ENCODE measurements around the gene KIRREL2.
"Not testable (repeated sequence)": the region's sequence is repeated elsewhere in the genome, so short reads cannot be mapped to it uniquely, and the experiment has no call there.

The KIRREL2 gene

DNA sequence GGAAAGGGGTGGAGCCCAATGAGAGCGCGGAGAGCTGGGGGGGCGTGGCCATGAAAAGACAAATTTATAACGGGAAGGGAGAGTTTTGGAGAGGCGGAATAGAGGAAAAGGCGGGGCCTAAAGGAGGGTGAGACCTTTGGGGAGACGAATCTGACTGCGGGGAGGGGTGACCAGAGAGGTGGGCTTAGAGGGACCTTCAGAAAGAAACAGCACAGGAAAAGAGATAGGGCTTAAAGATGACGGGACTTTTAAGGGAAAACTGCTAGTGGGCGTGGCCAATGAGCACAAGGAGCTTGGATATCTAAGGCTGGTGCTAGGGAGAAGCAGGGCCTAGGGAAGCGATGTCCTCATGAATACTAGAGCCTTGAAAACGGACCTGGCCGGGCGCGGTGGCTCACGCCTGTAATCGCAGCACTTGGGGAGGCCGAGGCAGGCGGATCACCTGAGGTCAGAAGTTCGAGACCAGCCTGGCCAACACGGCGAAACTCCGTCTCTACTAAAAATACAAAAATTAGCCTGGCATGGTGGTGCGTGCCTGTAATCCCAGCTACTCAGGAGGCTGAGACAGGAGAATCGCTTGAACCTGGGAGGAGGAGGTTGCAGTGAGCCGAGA lies 13.5 kb downstream of the KIRREL2 start:
- DNase-seq = not testable (repeated sequence)

DNA sequence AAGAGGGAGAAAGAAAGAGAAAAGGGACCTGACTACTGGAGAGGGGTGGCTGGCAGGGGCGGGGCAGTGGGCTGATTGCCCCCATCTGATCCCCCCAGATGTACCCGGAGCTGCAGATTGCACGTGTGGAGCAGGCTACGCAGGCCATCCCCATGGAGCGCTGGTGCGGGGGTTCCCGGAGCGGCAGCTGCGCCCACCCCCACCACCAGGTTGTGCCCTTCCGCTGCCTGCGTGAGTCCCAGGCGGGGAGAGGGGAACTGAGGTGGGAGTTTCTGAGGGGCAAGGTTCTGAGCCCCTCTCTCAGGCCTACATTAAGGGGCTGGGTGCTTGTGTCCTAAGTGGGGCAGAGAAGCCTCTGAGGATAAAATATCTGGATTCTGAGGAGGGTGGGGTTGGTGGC lies 14.1 kb downstream of the KIRREL2 start:
- DNase-seq = no peak

DNA sequence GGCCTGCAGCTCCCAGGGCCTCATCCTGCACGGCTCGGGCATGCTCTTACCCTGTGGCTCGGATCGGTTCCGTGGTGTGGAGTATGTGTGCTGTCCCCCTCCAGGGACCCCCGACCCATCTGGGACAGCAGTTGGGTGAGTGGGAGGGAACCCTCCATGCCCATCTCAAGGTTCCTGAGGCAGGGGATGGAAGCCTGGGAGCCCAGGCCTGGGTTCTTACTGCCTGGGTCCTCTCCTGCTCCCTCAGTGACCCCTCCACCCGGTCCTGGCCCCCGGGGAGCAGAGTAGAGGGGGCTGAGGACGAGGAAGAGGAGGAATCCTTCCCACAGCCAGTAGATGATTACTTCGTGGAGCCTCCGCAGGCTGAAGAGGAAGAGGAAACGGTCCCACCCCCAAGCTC lies 14.9 kb downstream of the KIRREL2 start:
- DNase-seq = no peak

DNA sequence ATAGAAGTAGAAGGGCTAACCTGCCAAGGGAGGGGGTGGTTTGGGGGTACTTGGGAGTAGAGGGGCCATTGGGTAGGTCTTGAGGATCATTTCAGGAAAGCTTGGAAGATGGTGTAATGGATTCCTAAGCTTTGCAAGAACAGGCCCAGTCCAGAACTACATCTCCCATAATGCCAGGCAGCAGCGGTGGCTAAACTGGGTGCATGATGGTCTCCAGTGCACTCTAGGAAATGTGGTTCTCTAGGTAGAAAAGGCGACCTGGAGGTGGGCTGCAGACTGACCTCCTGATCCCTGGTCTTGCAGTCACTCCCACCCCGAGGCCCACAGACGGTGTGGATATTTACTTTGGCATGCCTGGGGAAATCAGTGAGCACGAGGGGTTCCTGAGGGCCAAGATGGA lies 15.5 kb downstream of the KIRREL2 start:
- DNase-seq = no peak

DNA sequence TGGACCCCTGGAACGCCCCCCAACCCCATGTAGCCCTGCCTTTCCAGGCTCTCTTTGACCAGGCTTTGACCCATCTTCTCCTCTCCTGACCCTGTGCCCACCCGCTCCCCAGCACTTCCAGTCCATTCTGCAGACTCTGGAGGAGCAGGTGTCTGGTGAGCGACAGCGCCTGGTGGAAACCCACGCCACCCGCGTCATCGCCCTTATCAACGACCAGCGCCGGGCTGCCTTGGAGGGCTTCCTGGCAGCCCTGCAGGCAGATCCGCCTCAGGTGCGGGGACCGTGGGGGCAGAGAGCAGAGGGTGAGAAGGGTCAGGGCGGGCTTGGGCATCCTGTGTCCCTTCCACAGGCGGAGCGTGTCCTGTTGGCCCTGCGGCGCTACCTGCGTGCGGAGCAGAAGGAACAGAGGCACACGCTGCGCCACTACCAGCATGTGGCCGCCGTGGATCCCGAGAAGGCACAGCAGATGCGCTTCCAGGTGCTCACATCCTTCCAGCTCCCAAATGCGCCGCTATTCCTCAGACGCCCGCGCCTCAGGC lies 17.8 kb downstream of the KIRREL2 start:
- no peak for DNase-seq

DNA sequence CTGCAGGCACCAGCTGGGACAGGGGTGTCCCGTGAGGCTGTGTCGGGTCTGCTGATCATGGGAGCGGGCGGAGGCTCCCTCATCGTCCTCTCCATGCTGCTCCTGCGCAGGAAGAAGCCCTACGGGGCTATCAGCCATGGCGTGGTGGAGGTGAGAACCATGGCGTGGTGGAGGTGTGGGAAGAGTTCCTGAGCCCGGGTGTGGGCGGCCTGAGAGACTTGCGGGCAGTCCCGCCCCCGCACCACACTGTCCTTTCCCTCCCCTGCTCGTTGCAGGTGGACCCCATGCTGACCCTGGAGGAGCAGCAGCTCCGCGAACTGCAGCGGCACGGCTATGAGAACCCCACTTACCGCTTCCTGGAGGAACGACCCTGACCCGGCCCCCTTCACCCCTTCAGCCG lies 22.4 kb downstream of the KIRREL2 start:
- no peak for DNase-seq

DNA sequence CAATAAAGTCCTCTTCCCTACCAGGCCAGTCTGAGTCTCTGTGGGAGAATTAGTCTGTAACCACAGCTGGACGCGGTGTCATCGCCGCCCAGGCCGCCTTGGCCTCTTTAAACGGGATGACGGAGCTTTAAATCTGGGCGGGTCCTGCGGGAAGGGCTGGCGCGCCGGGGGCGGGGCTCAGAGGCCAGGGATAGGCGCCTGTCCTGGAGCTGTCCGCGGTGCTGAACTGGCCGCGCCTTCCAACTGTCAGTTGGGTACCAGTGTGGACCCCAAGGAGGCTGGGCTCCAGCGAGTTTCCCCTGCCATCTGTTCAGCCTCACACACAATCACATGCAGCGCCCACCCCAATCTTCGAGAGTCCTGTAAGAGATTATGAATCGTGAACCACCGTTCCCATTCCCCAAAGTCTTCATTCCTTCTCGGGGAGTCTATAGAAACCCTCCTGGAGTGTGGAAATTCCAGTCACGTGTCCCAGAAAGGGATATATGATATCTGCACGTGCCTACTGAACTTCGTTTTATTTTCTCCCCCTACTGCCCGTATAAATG lies 23.1 kb downstream of the KIRREL2 start:
- no peak for DNase-seq

DNA sequence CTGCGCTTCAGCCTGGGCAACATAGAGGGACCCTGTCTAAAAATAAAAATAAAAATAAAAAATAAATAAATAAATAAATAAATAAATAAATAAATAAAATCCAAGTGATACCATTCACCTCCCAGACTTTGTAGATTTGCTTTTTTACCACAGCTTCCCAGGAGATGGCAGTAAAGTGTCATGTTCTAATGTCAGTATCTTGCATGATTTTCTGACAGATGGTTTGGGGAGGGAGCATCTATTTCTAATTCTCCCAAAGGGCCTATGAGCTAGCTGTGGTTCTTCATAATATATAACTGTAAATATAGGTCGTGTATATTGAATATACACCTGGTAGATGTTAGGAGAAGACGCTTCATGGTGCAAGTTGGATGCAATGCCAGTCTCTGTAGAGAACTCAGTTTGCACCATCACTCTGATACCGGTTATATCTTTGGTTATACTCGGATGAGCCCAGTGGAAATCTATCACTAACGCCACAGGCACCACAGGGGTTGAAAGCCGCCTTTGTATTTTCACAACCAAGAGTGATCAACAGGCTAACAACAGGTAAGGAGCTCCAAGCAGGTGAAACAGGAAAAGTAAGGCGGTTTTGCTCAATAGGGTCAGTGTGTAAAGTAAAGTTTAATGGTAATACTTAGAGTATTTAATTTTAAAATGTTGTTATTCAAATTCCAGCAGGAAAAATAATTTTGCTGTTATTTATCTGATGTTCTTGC lies 25.6 kb downstream of the KIRREL2 start:
- peak; percentile 92 for DNase-seq

DNA sequence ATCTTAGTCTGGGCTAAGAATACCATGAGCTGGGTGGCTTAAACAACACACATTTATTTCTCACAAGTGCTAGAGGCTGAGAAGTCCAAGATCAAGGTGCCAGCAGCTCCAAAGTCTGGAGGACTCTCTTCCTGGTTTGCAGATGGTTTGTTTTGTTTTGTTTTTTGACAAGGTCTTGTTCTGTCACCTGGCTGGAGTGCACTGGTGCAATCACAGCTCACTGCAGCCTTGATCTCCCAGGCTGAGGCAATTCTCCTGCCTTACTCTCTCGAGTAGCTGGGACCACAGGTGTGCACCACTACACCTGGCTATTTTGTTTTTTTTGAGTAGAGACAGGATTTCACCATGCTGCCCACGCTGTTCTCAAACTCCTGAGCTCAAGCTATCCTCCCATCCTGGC lies 27.2 kb downstream of the KIRREL2 start:
- no peak for DNase-seq

DNA sequence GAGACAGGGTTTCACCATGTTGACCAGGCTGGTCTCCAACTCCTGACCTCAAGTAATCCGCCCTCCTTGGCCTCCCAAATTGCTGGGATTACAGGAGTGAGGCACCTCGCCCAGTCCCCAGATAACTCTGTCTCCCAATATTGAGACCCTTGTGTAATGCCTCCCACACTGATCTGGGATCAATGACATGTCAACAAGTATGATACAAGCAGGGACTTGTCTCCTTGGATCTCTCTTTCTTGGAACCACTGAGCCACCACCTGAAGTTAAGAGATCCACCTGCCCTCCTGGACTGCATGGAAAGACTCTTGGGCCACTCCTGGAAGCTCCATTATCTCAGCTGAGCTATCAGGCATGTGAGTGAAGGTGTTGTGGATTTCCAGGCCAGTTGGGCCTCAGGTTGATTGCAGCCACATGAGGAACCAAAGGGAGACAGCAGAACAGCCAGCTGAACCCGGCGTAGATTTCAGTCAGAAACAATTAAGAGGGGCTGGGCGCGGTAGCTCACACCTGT lies 28.6 kb downstream of the KIRREL2 start:
- DNase-seq = no peak

DNA sequence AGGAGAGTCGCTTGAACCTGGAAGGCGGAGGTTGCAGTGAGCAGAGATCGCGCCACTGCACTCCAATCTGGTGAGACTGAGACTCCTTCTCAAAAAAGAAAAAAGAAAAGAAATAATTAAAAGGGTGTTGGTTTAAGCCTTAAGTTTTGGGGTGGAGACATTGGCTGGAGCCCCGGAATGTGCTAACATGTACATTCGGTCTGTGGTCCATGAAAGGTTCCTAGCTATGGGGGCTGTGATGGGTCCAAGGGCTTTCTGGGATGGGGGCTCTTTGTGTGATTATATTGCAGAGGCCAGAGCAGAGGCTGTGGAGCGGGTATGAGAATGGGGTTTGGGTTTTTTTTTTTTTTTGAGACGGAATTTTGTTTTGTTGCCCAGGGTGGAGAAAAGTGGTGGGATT lies 29.2 kb downstream of the KIRREL2 start:
- DNase-seq = no peak

DNA sequence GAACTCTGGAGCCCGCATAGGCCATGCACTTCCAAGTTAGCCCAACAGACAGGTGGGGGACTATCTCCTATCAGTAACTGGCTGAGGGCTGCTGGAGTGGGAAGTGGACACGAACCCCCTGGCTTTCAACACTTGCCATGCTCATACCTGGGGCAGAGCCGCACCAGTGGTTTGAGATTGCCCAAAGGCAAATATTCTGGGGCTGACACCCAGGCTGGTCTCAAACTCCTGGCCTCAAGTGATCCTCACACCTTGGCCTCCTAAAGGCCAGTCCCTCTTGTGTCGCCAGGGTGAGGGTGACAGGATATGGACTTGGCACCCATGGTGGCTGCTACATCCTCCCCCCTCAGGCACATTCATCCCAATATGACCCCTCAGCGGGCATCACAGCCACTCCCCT lies 30.5 kb downstream of the KIRREL2 start:
- no peak for DNase-seq

DNA sequence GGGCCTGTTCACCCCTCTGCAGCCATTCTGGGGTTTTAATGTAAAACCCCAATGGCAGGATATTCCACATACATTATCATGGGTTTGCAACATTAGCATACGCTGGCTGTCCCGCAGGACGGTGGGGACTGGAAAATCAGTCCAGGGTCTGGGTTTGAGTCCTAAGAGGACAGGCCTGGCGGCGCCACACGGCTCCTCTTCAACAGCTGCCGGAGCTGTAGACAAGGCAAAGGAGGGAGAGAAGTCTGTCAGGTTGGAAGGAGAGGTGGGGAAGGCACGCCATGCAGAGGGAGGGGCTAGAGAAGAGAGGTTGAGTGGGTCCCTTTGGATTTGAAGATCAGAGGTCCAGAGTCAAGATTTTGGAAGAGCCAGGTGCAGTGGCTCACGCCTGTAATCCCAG lies 31.7 kb downstream of the KIRREL2 start:
- DNase-seq = no peak

DNA sequence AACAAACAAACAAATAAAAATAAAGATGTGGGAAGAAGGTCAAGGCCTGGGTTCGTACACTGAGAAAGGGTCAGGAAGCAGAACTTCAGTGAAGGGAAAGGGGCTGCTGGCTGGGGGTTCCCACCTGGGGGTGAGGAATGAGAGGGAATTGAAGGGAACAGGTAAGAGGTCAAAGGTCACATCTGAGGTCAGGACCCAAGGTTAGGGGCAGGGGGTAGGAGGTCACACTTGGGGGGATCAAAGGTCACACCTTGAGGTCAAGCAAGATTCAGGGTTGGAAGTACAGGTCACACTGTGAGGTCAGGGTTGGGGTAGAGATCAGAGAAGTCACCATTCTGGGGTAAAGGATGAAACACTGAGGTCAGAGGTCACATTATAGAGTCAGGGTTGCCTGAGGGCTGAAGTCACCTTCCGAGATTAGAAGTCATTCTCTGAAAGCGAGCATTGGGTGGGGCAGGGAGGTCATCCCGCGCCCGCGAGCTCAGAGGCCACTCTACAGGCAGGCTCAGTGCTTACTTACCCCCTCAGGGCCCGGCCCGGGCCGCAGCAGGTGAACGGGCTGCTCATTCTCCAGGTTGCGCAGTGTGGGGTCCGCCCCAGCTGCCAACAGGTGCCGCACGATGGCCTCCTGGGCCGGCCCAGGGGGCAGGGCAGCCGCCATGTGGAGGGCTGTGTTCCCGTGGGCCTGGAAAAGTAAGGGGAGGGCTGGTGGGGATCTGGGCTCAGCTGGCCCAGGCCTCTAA lies 32.8 kb downstream of the KIRREL2 start:
- no peak for DNase-seq

DNA sequence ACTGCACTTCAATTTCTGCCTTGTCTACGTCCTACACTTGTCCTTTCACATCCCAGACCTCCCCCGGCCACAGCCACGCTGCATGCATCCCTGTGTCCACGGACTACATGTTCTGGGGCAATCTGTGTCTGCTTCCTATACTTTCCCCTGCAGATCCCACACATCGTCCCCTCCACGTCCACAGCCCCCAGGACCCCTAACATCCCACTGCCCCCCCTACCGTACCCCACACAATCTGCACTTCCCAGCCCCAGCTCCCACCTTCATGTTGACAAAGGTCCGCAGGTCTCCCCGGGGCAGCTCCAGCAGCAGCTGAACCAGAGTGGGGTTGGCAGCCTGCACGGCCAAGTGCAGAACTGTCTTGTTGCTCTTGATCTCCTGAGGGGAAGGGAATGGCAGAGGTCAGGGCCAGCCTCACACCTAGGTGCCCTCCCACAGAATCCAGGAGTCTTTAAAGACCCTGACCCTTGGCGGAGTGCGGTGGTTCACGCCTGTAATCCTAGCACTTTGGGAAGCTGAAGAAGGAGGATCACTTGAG lies 33.5 kb downstream of the KIRREL2 start:
- no peak for DNase-seq

DNA sequence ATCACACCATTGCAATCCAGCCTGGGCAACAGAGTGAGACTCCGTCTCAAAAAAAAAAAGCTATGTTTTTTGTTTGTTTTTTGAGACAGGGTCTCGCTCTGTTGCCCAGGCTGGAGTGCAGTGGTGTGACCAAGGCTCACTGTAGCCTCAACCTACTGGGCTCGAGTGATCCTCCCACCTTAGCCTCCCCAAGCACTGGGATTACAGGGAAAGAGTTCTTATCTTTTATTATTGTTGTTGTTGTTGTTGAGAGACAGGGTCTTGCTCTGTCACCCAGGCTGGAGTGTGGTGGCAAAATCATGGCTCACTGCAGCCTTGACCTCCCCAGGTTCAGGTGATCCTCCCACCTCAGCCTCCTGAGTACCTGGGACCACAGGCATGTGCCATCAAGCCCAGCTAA lies 35.1 kb downstream of the KIRREL2 start:
- DNase-seq = not testable (repeated sequence)

DNA sequence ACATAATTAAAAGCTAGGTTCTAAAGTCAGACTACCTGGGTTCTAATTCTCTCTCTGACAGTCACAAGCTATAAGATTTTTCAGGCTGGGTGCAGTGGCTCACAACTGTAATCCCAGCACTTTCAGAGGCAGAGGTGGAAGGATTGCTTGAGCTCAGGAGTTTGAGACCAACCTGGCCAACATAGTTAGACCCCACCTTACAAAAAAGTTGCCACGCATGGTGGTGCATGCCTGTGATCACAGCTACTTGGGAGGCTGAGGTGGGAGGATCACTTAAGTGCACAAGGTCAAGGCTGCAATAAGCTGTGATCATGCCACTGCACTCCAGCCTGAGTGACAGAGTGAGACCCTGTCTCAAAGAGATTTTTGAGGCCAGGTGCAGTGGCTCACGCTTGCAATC lies 37.6 kb downstream of the KIRREL2 start:
- no peak for DNase-seq

DNA sequence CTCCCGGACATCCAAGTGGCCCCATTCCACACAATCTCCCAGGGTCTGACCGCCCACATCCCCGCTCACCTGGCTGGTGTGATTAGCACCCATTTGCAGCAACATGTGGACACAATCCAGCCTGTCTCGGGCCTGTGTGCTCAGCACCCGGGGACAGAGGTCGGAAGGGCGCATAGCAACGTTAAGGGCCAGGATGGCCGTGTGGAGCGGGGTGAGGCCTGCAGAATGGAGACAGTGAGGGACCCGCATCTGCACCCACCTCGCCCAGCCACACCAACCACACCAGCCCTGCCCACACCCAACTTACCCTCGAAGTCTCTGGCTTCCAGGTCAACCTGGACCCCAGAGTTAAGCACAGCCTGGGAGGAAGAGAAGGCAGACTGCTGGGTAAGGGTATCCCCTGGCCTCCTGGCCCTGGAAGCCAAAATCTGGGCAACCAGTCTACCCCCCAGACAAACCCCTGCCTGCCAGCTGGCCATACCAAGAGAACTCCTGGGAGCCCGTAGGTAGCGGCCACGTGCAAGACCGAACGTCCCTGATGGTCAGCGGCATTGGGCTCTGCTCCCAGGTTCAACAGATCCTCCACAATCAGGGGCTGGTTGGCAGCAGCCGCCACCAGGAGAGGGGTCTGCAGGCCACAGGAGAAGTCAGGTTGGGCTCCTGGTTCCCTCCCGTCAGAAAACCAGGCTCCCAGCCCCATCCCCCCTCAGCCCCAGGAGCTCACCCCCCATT lies 39.4 kb downstream of the KIRREL2 start:
- DNase-seq = no peak

DNA sequence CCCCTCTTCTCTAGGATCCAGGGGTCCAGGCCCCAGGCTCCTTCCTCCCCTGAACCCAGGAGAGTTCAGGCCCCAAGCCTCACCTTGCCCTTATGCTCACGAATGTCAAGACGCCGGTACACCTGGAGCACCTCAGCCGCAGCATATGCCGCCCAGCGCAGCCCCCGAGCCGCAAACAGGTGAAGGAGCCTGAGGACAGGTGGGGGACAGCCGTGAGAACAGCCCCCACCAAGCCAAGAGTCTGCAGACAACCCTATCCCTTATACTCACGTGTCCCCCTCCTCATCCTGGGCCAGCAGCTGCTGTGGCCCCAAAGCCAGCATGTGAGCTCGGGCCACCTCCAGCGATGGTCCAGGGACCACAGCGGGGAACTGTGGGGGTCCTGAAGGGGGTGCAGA lies 39.9 kb downstream of the KIRREL2 start:
- DNase-seq = no peak

DNA sequence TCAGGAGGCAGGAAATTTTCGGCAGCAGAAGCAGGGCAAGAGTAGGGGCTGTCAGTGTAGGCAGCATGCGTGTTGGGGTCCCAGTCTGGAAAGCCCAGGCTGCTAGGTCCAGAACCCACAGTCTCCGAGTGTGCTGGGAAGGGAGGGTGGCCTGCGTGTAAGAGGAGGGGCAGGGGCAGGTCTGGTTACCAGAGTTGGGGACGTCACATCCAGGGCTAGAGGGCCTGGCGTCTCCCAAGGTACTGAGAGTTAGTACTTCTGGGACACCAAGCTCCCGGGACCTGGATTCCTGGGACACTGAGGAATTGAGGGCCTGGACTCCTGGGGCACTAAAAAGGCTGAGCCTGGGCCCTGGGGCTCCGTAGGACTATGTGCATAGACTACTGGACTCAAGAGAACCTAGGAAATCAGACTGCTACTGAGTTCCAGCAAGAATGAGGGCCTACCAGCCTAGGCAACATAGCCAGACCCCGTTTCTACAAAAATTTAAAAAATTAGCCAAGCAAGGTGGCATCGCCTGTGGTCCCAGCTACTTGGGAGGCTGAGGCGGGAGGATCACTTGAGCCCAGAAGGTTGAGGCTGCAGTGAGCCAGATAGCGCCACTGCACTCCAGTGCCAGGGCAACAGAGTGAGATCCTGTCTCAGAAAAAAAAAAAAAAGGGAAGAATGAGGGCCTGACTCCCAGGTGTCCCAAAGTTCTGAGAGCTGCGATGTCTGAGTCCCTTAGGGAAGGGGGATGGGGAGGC lies 41.2 kb downstream of the KIRREL2 start:
- DNase-seq = no peak

DNA sequence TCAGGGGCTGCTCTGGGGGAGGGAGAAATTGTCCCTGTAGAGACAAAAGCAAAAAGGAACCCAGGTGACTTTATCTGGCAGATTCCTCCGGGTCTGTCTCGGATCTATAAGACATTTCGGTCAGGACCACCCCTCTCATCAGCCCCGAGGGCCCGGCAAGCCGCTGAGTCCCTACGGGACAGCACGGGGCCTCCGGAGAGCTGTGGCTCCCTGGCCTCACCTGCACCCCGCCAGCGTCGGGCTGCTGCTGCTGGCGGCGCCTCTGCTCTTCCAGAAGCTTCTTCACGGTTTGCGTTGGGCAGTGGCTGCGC lies 41.7 kb downstream of the KIRREL2 start:
- no peak for DNase-seq

All from NCI-H1694 (cell line).